RPMI8226 (cell line): Measurements from ENCODE around the gene EPN2.
"Not testable (repeated sequence)": the region's sequence is repeated elsewhere in the genome, so short reads cannot be mapped to it uniquely, and the experiment has no call there.

ENCODE experiments used
- DNase-seq: peaks from one replicate; pipeline ENCODE4 v3.0.0-alpha.2; 2015

EPN2 gene

GRCh38 chr17:19269641-19270040 lies 32.5 kb downstream of the EPN2 start:
- no peak for DNase-seq

GRCh38 chr17:19270347-19270703 lies 33.2 kb downstream of the EPN2 start:
- no peak for DNase-seq

- peak; percentile 62 for DNase-seq
These were observed 33.8 kb downstream of the EPN2 start for GRCh38 chr17:19270704-19271611.

- no peak for DNase-seq
These were observed 34.7 kb downstream of the EPN2 start for GRCh38 chr17:19271780-19272357.

GRCh38 chr17:19273731-19274130 lies 36.6 kb downstream of the EPN2 start:
- DNase-seq = no peak

- DNase-seq = no peak
These were observed 37.7 kb downstream of the EPN2 start for GRCh38 chr17:19274893-19275292.

GRCh38 chr17:19275457-19276127 lies 38.4 kb downstream of the EPN2 start:
- DNase-seq = no peak

GRCh38 chr17:19278284-19278683 lies 41.1 kb downstream of the EPN2 start:
- not testable (repeated sequence) for DNase-seq

GRCh38 chr17:19278729-19279128 lies 41.6 kb downstream of the EPN2 start:
- no peak for DNase-seq

GRCh38 chr17:19281161-19281560 lies 44.0 kb downstream of the EPN2 start:
- no peak for DNase-seq

- peak; percentile 47 for DNase-seq
These were observed 47.1 kb downstream of the EPN2 start for GRCh38 chr17:19284005-19284959.

GRCh38 chr17:19285213-19285900 lies 48.2 kb downstream of the EPN2 start:
- DNase-seq = no peak

GRCh38 chr17:19286751-19287341 lies 49.7 kb downstream of the EPN2 start:
- DNase-seq = no peak

- DNase-seq = no peak
These were observed 50.5 kb downstream of the EPN2 start for GRCh38 chr17:19287651-19288050.

- DNase-seq = no peak
These were observed 51.3 kb downstream of the EPN2 start for GRCh38 chr17:19288453-19288852.

- DNase-seq = no peak
These were observed 53.0 kb downstream of the EPN2 start for GRCh38 chr17:19290066-19290705.

- no peak for DNase-seq
These were observed 54.6 kb downstream of the EPN2 start for GRCh38 chr17:19291646-19292376.

GRCh38 chr17:19292377-19292711 lies 55.2 kb downstream of the EPN2 start:
- no peak for DNase-seq

GRCh38 chr17:19294443-19294842 lies 57.3 kb downstream of the EPN2 start:
- DNase-seq = no peak

GRCh38 chr17:19295473-19296135 lies 58.4 kb downstream of the EPN2 start:
- DNase-seq = no peak
